ENCODE measurements around the gene BICRAL.

- TF ChIP-seq POLR2A (IDR thresholded peaks at IDR 0.05; ENCODE audit: low read length) = peak; percentile 85
- TF ChIP-seq GATA1 (IDR thresholded peaks at IDR 0.05; ENCODE audit: low read depth, low read length) = no peak
Measured at GRCh38 chr6:42783177-42783875, 1.5 kb downstream of the BICRAL start.

All from erythroblast (primary cell).